MCF 10A (cell line): ENCODE data around the gene IFI27. TPM values are rescaled to one million over a fixed set of nuclear protein-coding genes. Genes with fewer than 3 reads are reported as not detected.

ENCODE experiments used
- BruUV-seq: library from RNA; stranded (reverse); fragments of 400-500 nt; replicated peaks from 2 replicates; lab custom pipeline; 2021; lab: Mats Ljungman, UMichigan
- CTCF ChIA-PET: fragments of 300-600 bp; sonication (Branson Sonifier 250); formaldehyde crosslinking; extraction: SDS; loops from one replicate; lab custom pipeline; 2021; ENCODE audit warnings: antibody characterized with exemption, inconsistent platforms; lab: Yijun Ruan, JAX
- POLR2A ChIA-PET: fragments of 300-600, 350-650 bp; sonication (Branson Sonifier 250); formaldehyde crosslinking; extraction: SDS; loops from one replicate; lab custom pipeline; 2020; ENCODE audit warnings: antibody characterized with exemption, inconsistent platforms; lab: Yijun Ruan, JAX
- DNase-seq: peaks from one replicate; pipeline ENCODE4 v3.0.0-alpha.2; 2018; ENCODE audit not compliant: unreplicated experiment
- H3K27ac Mint-ChIP-seq: one replicate; pipeline ENCODE4 v1.8.0; 2022; ENCODE audit warnings: mild to moderate bottlenecking, low read depth, mixed read lengths; ENCODE audit not compliant: unreplicated experiment
- H3K27me3 Mint-ChIP-seq: one replicate; pipeline ENCODE4 v1.8.0; 2022; ENCODE audit warnings: mixed read lengths; ENCODE audit not compliant: insufficient read depth, unreplicated experiment
- H3K36me3 Mint-ChIP-seq: one replicate; pipeline ENCODE4 v1.8.0; 2022; ENCODE audit warnings: mild to moderate bottlenecking, moderate library complexity, mixed read lengths; ENCODE audit not compliant: insufficient read depth, unreplicated experiment
- H3K4me1 Mint-ChIP-seq: one replicate; pipeline ENCODE4 v1.8.0; 2022; ENCODE audit warnings: mixed read lengths; ENCODE audit not compliant: insufficient read depth, unreplicated experiment
- H3K4me3 Mint-ChIP-seq: one replicate; pipeline ENCODE4 v1.8.0; 2022; ENCODE audit warnings: mild to moderate bottlenecking, moderate library complexity, mixed read lengths; ENCODE audit not compliant: unreplicated experiment
- H3K9me3 Mint-ChIP-seq: one replicate; pipeline ENCODE4 v1.8.0; 2022; ENCODE audit warnings: mixed read lengths; ENCODE audit not compliant: unreplicated experiment
- CTCF ChIP-seq: fragments of 200-600 bp; IDR thresholded peaks from one replicate; pipeline ENCODE4 v1.8.0; 2022; ENCODE audit warnings: antibody characterized with exemption, mild to moderate bottlenecking; ENCODE audit not compliant: unreplicated experiment
- intact Hi-C: fragments of 100-400 bp; cut with micrococcal nuclease; formaldehyde crosslinking; loops from 2 replicates; pipeline ENCODE4 v1.14.1; 2022
- total RNA-seq: library from RNA; stranded (reverse); gene quantifications from 2 replicates; pipeline ENCODE4 v1.2.3, GENCODE V29; 2022

IFI27 gene
- total RNA-seq, 1 experiment from 2014 or later: 0.63 TPM

- BruUV-seq: no TSS peak
- Mint-ChIP-seq H3K4me3 (no peak overlapping the region), H3K36me3 (peaks cover 6% of the 10 kb centered on the region), H3K9me3 (peaks cover 8% of the 10 kb centered on the region), H3K27ac (no peak overlapping the region), H3K4me1 (peaks cover 6% of the 10 kb centered on the region), H3K27me3 (no peaks in the 10 kb centered on the region)
- POLR2A ChIA-PET: no interaction called here
- no peak for DNase-seq
- intact Hi-C loops: no loop called here
- TF ChIP-seq CTCF: no peak
- CTCF ChIA-PET: no interaction called here
These were observed 10.3 kb downstream of the IFI27 start for GRCh38 chr14:94120667-94121340.

GRCh38 chr14:94121485-94121884 lies 10.9 kb downstream of the IFI27 start:
- ChIA-PET CTCF (no interaction called here), POLR2A (no interaction called here)
- Mint-ChIP-seq H3K36me3 (peaks cover 6% of the 10 kb centered on the region), H3K27ac (no peak overlapping the region), H3K9me3 (peaks cover 8% of the 10 kb centered on the region), H3K4me1 (peaks cover 6% of the 10 kb centered on the region), H3K4me3 (no peak overlapping the region), H3K27me3 (no peaks in the 10 kb centered on the region)
- no TSS peak for BruUV-seq
- intact Hi-C loops: no loop called here
- no peak for TF ChIP-seq CTCF
- no peak for DNase-seq

GRCh38 chr14:94122438-94122837 lies 11.9 kb downstream of the IFI27 start:
- intact Hi-C loops: no loop called here
- Mint-ChIP-seq H3K4me1 (peaks cover 6% of the 10 kb centered on the region), H3K27me3 (no peaks in the 10 kb centered on the region), H3K36me3 (peaks cover 6% of the 10 kb centered on the region), H3K27ac (no peak overlapping the region), H3K4me3 (no peak overlapping the region), H3K9me3 (peaks cover 8% of the 10 kb centered on the region)
- ChIA-PET CTCF (no interaction called here), POLR2A (interaction anchor here (0.9 kb wide), 1 partner anchor 12 kb away, joined by 4 read pairs; the partner anchor contains the start of gene IFI27)
- no peak for DNase-seq
- BruUV-seq: no TSS peak
- TF ChIP-seq CTCF: no peak

- Mint-ChIP-seq H3K27ac (no peak overlapping the region), H3K9me3 (peaks cover 8% of the 10 kb centered on the region), H3K4me3 (no peak overlapping the region), H3K4me1 (peaks cover 6% of the 10 kb centered on the region), H3K36me3 (peaks cover 6% of the 10 kb centered on the region), H3K27me3 (no peaks in the 10 kb centered on the region)
- intact Hi-C loops: no loop called here
- POLR2A ChIA-PET: interaction anchor here (0.9 kb wide), 1 partner anchor 13 kb away, joined by 4 read pairs; the partner anchor contains the start of gene IFI27
- CTCF ChIA-PET: interaction anchor here (0.9 kb wide), 1 partner anchor 87 kb away, joined by 4 read pairs; no protein-coding TSS in a partner anchor
- no peak for TF ChIP-seq CTCF
- no TSS peak for BruUV-seq
- DNase-seq: no peak
These were observed 12.8 kb downstream of the IFI27 start for GRCh38 chr14:94123296-94123695.
